ENCODE measurements around the gene PCBP3.
"Not testable (repeated sequence)": the region's sequence is repeated elsewhere in the genome, so short reads cannot be mapped to it uniquely, and the experiment has no call there.

PCBP3 gene

DNA sequence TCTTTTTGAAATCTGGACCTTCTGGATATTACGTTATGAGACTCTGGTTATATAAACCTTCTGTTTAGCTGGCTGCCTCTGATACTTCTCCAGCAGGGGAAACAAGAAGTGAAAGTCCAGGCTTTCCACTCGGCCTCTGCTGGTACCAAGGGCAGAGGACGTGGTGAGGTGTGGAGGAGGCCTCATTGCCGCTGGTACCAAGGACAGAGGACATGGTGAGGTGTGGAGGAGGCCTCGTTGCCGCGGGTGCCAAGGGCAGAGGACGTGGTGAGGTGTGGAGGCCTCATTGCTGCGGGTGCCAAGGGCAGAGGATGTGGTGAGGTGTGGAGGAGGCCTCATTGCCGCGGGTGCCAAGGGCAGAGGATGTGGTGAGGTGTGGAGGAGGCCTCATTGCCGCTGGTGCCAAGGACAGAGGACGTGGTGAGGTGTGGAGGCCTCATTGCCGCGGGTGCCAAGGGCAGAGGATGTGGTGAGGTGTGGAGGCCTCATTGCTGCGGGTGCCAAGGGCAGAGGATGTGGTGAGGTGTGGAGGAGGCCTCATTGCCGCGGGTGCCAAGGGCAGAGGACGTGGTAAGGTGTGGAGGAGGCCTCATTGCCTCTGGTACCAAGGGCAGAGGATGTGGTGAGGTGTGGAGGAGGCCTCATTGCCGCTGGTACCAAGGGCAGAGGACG lies 242.5 kb downstream of the PCBP3 start:
- peak; percentile 68 for DNase-seq

DNA sequence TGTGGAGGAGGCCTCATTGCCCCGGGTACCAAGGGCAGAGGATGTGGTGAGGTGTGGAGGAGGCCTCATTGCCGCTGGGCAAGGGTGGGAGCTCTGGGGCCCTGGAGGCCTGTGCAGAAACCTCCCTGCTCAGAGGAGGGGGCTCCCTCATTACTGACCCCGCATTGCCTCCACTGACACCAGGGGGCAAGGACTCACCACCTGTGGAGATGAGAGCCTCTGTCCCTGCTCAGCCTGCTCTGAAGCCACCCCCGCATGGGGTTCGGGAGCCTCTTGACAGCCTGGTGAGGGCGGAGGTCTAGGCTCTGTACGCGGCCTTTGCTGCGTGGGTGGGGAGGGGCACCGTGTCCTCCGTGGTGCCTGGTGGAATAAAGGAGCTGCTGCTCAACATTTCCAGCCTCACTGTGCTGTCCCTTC lies 243.1 kb downstream of the PCBP3 start:
- DNase-seq = no peak

DNA sequence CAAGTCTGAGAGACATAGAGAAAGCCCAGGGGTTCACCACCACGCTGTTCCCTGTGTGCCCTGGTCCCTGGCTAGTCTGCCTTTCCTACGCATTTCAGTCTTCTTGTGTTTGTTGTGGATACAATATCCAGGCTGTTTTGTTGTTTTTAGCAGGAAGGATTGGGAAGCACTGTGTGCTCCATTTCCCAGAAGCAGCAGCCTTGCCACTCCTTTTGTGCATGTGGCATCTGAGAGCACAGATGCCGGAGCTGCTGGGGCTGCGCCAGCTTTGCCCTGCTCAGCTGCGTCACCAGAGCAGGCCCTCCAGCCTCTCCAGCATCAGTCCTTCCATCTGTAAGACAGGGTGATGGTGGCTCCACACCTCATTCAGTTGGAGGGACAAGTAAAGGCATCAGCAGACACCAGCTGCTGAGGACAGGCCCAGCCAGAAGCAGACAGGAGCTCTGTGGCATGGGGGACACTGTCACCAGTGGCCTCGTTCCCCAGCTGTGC lies 243.6 kb downstream of the PCBP3 start:
- DNase-seq = no peak

DNA sequence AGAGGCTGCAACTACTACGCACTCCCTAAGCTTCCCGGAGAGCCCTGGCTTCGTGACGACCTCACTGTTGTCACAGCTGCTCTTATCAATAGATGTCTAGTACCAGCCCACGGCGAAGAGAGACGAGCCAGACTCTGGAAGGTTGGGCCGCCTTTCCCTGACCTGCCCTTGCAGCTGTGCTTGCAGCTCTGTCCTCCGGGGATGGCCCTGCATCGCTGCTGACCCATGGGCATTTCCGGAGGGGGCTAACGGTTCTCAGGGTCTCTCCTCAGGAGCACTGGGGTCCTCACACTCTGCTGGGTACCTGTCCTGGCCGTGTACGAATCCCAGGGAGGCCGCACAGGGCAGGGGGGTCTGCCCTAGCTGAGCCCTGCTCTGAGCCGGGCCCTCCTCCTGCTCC lies 244.3 kb downstream of the PCBP3 start:
- DNase-seq = no peak

DNA sequence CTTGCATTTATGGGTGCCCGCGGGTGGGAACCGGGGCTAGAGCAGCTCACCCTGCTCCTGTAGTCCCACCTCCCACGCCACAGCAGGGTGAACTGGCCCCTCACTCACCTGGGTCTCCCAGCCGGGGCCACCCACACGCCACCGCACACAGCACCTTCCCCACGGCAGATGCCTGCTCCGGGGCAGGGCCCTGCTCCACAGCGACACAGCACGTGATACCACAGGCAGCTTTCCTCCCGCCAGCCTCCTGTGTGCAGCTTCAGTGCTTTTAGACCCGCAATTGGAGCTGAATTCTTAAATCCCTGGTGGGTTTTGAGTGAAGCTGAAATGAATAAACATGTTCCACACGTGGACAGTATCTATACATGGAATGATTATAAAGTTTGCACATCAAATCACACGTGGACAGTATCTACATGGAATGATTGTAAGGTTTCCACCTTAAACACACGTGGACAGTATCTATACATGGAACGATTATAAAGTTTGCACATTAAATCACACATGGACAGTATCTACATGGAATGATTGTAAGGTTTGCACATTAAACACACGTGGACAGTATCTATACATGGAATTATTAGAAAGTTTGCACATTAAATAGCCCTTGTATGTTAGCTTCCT lies 245.0 kb downstream of the PCBP3 start:
- no peak for DNase-seq

DNA sequence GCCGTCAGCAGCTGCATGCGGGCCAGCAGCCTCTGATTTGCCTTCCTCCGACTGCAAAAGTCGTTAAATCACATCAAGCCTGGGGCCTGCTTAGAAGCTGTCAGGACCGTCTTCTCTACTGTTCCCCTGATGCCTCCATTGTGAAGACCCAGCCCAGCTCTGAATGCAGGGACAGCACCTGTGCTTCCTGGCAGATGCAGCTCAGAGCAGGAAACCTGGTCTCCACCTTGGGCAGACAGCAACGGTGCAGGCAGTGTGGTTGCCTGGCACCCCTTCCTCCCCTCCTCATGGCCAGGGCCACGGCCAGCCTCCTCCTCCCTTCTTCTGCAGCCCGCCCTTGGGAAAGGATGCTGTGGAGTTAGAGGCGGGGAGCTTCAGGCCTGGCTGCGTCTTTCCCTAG lies 245.7 kb downstream of the PCBP3 start:
- no peak for DNase-seq

DNA sequence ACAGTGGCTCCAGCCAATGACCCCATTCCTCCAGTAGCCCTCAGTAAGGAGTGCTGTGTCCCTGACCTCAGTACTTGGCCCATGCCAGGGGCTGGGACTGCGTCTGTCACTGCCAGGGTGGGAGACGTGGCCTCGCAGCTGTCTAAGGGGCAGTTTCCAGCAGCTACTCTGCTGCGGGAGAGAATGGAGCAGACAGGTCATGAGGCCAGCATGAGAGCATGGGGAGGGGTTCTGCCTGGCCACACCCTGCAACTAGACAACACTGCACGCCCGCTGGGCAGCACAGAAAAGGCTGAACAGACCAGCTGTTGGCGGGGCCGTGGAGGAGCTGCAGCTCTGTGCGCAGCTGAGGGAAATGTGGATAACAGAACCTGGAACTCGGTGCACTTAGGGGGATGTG lies 246.4 kb downstream of the PCBP3 start:
- peak; percentile 36 for DNase-seq

DNA sequence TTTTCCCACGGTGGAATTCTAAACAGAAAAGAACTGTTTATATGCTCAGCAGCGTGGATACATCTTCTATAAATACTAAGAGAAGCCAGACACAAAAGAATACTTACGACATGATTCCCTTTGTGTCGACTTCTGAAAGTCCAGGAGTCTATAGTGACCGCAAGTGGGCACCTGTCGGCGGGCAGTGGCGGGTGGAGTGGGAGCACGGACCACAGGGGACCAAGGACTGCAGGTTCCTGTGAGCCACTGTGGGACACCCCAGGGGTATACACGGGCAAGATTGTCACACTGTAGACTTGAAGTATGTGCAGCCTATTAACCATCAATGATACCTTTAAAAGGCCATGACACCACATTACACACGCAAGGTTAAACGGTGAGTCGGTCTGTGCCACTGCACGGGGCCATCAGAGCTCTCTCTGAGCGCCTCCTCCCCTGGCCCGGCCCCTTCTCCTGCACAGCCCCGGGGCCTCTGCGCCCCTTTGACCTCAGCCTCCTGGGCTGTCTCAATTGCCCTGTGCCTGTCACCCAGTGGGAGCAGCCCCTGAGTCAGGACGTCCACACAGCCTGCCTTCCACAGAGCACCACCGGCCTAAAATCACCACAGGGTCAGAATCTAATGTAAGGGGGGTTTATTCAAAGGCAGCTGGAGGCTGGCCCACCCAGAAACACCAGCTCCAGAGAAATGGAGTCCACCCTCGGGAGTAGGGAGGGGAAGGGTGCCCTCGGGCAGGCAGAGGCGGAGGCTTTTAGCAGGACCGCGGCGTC lies 248.0 kb downstream of the PCBP3 start:
- no peak for DNase-seq

DNA sequence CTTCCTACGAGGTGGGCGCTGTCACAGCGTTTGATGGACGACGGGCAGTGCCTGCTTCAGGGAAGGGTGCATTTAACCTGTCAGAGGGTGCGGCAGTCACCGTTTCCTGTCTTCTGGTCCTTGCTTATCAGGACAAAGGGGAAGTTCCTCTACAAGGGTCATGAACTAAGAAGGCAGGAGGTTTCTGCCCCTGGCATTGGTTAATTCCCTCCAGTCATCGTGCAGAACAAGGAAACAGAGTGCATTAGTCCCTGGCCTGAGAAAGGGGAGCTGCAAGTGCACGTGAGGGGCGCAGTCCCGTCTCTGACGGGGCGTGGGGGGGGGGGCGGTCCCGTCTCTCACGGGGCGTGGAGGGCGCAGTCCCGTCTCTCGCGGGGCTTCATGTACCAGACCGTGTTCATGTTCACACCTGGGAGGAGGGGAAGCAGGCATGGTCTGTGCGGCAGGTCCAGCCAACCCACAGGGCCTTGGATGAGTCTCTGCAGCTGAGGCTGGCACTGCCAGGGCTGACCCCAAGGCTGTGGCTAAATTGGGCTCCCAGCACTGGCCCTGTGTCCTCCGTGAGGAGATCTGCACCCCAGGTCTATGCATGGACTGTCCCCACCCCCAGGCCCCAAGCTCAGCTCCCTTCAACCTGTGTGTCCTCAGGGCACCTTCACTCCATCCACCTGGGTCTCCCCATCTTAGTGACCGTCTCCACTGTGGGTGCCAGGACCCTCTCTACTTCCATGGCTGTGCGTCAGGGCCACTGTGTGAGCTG lies 248.8 kb downstream of the PCBP3 start:
- peak; percentile 71 for DNase-seq

DNA sequence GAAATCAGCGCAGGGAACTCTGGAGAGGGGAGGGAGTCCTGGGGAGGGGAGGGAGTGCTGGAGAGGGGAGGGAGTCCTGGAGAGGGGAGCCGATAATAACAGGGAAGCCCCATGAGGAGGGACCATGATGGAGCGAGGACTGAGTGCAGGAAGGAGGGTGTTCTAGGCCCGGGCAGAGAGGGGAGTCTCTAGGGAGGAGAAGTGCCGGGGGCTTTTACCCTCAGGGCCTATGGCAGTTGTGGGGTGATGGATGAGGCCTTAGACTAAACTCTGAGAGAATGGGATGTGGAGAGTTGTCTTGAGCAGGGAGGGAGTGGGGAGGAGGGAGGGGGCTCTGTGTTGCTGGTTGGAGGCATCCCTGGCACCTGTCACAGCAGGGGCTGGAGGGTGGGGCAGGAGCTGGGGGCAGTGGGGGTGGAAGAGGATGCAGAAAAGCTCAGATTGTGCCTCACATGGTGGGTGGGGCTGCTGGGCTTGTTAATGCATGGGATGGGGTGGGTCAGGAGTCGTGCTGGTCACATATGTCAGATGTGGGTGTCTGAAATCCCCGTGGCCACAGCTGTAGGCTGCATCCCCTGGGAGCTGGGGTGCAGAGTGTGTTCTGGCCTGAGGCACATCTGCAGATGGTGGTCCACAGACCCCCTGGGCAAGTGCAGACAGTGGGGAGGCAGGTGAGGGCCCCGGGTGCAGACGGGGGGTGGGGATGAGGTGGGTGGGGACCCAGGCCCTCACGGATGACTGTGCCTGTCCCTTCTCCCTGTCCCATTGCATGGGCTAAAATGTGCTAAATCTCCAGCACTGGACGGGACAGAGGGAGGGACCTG lies 249.6 kb downstream of the PCBP3 start:
- DNase-seq = no peak

DNA sequence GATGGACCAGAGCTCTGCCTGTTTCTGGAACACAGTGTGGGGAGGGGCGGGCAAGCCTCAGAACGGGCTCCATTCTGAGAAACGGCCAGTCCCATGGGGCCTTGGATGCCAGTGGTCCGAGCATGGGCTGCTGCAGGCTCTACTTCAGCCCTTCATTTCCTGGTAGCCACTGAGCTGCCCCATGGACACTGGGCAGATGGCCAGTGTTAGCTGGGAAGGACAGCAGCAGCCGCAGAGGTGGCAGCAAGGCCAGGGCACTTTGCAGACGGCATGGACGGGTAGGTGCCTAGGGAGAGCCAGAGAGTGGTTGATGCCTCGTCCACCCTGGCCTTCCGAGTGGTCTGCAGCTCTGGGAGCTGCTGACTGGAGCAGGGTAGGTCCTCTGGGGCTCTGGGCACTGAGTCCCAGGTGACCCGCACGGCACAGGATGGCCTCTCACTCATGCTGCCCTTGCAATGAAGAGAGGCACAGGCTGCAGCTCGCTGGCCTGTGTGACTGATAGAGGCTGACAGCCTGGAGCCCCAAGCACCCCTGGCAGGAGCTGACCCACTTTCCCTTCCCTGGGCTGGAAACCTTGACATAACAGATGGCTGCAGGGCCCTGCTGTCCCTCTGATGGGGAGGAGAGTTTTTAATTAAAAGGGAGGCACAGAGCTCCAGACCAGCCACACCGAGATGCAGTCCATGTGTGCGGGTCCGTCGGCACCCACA lies 250.4 kb downstream of the PCBP3 start:
- DNase-seq = no peak

DNA sequence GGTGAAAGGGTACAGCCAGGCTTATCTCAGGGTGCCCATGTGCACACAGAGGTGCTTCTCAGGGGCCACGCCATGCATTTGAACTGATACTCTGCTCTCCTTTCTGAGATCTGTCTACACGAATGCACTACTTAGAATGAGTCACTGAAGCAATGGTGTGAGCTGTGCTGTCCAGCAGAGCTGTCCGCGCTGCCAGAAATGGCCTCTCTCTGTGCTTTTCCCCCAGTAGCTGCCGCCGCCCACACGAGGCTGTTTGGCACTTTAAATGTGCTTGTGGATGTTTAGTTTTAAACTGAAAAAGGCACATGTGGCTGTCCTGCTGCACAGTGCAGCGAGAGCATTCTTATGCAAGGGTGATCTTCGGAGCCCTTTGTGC lies 250.9 kb downstream of the PCBP3 start:
- no peak for DNase-seq

DNA sequence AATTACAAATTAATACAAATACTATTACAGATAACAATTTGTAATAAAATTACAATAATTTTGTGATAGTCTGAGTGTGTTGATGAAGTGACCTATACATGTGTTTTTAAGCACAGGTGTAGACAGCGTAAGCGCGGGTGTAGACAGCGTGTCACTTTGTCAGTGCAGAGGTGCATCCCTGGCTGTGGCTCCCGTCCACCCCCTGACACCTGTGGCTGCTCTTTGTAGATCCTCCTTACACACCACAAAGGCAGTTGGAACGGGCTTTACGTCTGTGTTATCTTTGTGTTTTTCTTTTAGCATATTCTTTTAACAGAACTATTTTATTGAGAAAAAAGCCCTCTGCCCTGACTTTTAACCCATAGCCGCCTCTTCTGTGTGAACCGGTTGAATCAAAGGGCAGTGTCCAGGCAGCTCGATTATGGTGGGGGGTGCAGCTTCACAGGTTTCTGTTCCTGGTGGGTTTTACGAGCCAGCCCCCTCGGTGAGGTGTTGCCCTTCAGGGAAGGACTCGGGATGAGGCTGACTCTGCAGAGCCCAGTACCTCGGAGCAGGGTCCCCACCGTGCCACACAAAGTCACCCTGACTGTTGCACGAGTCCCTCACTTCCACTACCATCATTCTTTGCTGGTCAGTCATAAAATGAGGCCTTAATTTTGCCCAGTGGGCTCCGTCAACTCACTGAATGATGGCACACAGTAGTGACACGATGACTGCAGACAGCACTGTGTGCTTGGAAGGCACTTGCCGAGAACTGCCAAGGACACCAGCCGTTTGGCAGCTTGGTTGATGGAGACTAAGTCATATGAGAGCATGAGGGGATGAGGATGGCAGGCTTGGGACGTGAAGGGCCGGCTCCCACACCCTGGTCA lies 251.6 kb downstream of the PCBP3 start:
- no peak for DNase-seq

DNA sequence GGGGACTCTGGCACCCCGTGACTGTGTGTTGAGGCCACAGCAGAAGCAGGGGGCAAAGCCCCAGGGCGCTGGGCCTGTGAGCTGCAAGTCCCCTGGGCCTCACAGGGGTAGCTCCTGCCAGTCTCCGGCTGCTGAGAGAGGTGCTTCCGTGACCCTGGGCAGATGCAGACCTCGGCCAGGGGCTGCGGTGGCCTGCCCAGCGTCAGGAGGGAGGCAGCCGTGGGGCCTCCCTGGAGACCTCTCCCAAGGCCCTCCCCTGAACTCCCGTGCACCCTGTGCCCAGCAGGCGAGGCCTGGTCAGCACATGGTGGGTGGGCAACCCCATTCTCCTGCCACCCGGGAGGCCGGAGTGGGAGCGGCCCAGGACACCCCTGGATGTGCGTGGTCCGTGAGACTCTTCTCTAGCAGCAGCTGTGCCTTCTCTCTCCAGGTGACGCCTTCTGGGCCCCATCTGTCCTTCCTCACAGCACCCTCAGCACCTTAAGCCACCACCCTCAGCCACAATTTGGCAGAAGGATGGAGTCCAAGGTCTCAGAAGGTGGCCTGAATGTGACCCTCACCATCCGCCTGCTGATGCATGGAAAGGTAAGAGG lies 252.3 kb downstream of the PCBP3 start:
- DNase-seq = no peak

DNA sequence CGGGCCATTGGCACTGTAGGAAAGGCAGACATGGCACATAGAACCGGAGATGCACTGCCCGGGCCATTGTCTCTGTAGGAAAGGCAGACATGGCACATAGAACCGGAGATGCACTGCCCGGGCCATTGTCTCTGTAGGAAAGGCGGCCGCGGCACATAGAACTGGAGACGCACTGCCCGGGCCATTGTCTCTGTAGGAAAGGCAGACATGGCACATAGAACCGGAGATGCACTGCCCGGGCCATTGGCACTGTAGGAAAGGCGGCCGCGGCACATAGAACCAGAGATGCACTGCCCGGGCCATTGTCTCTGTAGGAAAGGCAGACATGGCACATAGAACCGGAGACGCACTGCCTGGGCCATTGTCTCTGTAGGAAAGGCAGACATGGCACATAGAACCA lies 252.9 kb downstream of the PCBP3 start:
- DNase-seq = not testable (repeated sequence)

DNA sequence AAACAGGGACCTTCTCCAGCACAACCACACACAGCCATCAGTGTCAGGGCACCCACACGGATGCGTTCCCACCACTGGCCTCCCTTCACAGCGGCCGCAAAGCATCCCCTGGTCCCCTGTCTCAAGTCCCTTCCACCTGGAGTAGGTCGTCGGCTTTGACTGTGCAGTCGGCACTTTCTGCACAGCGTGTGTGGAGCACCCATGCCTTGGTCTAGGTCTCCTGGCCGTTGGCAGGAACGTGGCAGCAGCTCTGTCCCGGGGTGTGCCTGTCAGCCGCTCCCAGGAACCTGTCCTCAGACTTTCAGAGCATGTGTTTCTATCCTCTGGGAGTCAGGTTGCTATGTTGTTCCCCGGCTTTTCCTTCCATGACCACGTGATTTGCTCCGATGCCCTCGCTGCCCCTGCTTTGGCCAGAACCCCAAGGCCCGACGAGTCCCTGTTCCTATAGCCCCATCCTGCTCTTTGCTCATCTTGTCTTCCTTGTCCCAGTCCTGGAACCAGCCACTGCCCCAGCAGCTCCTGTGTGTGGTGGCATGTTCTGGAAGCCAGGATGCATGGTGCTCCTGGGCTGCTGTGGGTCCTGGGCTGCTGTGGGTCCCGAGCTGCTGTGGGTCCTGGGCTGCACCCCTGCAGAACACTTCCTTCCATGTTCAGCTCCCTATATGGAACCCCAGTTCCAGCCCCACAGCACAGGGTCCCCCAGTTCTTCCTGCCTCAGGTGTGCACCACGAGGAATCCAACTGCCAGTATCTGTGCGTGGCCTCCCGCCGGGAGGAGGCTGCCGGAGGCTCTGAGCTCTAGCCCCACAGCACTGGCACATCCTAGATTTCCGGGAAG lies 253.9 kb downstream of the PCBP3 start:
- no peak for DNase-seq

DNA sequence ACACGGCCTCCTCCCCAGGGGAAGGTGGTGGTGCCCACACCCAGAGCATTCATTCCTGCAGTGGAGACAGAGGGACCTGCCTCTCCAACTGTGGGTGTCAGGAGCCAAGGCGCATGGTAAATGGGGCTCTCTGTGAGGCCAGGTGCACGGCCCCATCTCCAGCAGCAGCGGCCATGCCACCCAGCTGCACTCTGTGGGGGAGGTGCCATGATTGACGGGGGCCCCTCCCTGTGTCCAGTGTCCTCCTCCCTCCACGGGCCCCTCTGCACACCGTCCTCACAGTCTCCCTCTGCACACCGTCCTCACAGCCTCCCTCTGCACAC lies 254.5 kb downstream of the PCBP3 start:
- DNase-seq = no peak

DNA sequence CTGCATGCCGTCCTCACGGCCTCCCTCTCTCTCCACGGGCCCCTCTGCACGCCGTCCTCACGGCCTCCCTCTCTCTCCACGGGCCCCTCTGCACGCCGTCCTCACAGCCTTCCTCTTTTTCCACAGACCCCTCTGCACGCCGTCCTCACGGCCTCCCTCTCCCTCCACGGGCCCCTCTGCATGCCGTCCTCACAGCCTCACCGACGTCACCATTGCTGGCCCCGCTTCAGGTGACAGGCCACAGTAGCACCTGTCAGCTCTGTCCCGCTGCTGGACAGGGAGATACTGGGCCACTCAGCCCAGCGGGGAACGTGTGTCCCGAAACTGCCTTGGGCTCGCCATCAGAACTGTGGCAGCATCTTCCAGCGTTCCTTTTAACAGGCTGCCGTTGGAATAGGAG lies 255.3 kb downstream of the PCBP3 start:
- DNase-seq = no peak

DNA sequence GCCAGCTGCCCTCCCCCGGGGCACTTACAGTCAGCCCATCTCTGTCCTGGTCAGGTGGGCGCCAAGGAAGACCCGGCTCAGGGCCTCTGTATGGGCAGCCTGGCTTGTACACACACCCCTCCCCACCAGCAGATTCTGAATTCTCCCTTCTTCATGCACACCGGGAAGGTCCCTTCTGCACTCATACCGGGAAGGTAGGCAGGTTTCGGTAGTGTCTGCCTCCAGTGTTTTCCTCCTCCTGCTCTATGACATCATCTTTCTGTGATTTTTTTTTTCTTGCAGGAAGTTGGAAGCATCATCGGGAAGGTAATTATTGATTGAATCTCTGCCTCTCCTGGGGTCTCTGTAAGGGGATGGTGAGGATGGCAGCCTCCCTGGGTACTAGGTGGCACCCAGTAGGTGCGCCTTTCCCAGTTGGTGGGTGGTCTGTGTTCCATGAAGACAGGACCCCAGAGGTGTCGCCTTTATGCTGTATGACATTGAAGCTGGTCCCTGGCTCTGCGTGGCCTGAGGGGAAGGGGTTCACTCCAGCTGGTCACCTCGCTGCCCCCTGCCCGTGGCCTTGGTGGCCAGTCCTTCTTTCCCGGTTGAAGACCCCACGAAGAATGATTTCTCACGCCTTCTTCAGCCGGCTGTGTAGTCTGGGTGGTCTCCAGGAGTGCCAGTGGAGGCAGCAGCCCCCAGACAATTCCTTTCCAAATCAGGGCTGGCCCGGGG lies 255.9 kb downstream of the PCBP3 start:
- DNase-seq = no peak
